ENCODE results near the gene PFN3. TPM values are rescaled to one million over a fixed set of nuclear protein-coding genes. Genes with fewer than 3 reads are reported as not detected.

PFN3 gene
- total RNA-seq, 1 experiment from 2014 or later: 0.48 TPM

GRCh38 chr5:177426566-177427210 is 26.2 kb upstream of the PFN3 start, which contains the start of gene GRK6:
GRK6 (plus strand) TSS chr5:177426676; CDS start chr5:177426846, 170 bp downstream.
- ATAC-seq: no peak
- no peaks in the 10 kb centered on the region for H3K9me3 Mint-ChIP-seq
- POLR2A ChIA-PET: interaction anchor here (0.5 to 2.2 kb wide), 19 partner anchors 11 to 129 kb away, joined by 3 to 19 read pairs (median 4); partner anchors contain the start of genes MXD3, PDLIM7, PRR7 and RGS14

More at GRCh38 chr5:177426566-177427210, 26.2 kb upstream of the PFN3 start, which contains the start of gene GRK6:
- H3K27ac Mint-ChIP-seq: peak within 1 kb of the TSS; percentile 98
- H3K27me3 Mint-ChIP-seq (ENCODE audit: low read depth): peaks cover 5% of the 10 kb centered on the region
- peak; percentile 44 for DNase-seq (ENCODE audit: low spot score)
- H3K36me3 Mint-ChIP-seq: no peaks in the 10 kb centered on the region; the same call in 1 of the 2 replicates
- H3K4me1 Mint-ChIP-seq: peaks cover 18% of the 10 kb centered on the region
- H3K4me3 Mint-ChIP-seq: peak within 1 kb of the TSS; percentile 84
- CTCF ChIA-PET: interaction anchor here (0.6 to 9.4 kb wide), 26 partner anchors 10 to 754 kb away, joined by 3 to 95 read pairs (median 6); partner anchors contain the start of gene PFN3
- TF ChIP-seq USF2 (CRISPR knock-in tag; IDR thresholded peaks at IDR 0.05) (no peak), ZNF138 (CRISPR knock-in tag; conservative IDR thresholded peaks at IDR 0.05) (no peak), ARID4B (CRISPR knock-in tag; IDR thresholded peaks at IDR 0.05; ENCODE audit: borderline replicate concordance) (peak; percentile 60; the same call in 1 of the 2 replicates), MYBL2 (CRISPR knock-in tag; IDR thresholded peaks at IDR 0.05) (peak; percentile 27; the same call in 1 of the 2 replicates), ZNF263 (CRISPR knock-in tag; IDR thresholded peaks at IDR 0.05; ENCODE audit: low read depth) (no peak), MAX (CRISPR knock-in tag; IDR thresholded peaks at IDR 0.05) (0 out of 2 replicates have a peak, but pooled peaks have one; percentile 38), CBFB (CRISPR knock-in tag; IDR thresholded peaks at IDR 0.05; ENCODE audit: low read depth) (no peak), RORB (CRISPR knock-in tag; IDR thresholded peaks at IDR 0.05) (no peak), HMGXB4 (CRISPR knock-in tag; IDR thresholded peaks at IDR 0.05) (peak; percentile 54; the same call in 1 of the 2 replicates), FOXP1 (CRISPR knock-in tag; IDR thresholded peaks at IDR 0.05; ENCODE audit: borderline replicate concordance) (peak; percentile 62; the same call in 1 of the 2 replicates)
